ENCODE results near the gene PDHB.
A peak's percentile ranks its signal among the peaks of the same experiment; 100 is the strongest.
"Not testable (repeated sequence)": the region's sequence is repeated elsewhere in the genome, so short reads cannot be mapped to it uniquely, and the experiment has no call there.

PDHB gene

DNA sequence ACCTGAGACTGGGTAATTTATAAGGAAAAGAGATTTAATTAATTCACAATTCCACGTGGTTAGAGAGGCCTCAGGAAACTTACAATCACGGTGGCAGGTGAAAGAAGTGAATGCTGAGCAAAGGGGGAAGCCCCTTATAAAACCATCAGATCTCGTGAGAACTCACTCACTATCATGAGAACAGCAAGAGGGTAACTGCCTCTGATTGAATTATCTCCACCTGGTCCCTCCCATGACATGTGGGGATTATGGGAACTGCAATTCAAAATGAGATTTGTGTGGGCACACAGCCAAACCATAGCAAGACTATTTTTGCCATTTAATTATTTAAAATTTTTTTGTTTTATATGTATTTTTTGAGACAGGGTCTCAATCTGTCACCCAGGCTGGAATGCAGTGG, 31.2 kb upstream of the PDHB start:
- Histone ChIP-seq H3K4me1 (ENCODE audit: control insufficient read depth, insufficient read depth, low read length) (peaks cover 11% of the 10 kb centered on the region), H3K27me3 (ENCODE audit: control insufficient read depth, insufficient read depth, low read length) (no peaks in the 10 kb centered on the region), H3K36me3 (ENCODE audit: control insufficient read depth, insufficient read depth, low read length) (no peaks in the 10 kb centered on the region), H3K9me3 (ENCODE audit: control insufficient read depth, low read length) (no peaks in the 10 kb centered on the region), H3K9ac (ENCODE audit: low read length) (no peak overlapping the region), H3K4me3 (ENCODE audit: low read length) (no peak overlapping the region)

DNA sequence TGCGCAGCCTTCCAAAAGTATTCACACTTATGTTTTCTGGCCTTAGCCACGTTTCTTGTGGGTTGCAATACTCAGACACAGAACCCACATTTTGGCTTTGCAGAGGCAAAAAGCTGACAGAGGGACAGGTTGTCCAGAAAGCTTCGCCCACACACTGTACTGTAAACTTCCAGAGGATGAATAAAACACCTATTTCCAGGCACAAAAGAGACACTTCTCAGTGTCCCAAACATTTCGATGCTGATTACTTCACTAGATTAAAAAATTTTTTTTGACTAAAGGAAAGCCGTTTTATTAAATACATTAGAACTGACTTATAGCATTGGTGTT, 30.3 kb upstream of the PDHB start:
- H3K9ac ChIP-seq (ENCODE audit: low read length): no peak overlapping the region
- no peak overlapping the region for H3K4me3 ChIP-seq (ENCODE audit: low read length)
- H3K36me3 ChIP-seq (ENCODE audit: control insufficient read depth, insufficient read depth, low read length): no peaks in the 10 kb centered on the region
- no peaks in the 10 kb centered on the region for H3K9me3 ChIP-seq (ENCODE audit: control insufficient read depth, low read length)
- no peaks in the 10 kb centered on the region for H3K27me3 ChIP-seq (ENCODE audit: control insufficient read depth, insufficient read depth, low read length)
- peaks cover 11% of the 10 kb centered on the region for H3K4me1 ChIP-seq (ENCODE audit: control insufficient read depth, insufficient read depth, low read length)

DNA sequence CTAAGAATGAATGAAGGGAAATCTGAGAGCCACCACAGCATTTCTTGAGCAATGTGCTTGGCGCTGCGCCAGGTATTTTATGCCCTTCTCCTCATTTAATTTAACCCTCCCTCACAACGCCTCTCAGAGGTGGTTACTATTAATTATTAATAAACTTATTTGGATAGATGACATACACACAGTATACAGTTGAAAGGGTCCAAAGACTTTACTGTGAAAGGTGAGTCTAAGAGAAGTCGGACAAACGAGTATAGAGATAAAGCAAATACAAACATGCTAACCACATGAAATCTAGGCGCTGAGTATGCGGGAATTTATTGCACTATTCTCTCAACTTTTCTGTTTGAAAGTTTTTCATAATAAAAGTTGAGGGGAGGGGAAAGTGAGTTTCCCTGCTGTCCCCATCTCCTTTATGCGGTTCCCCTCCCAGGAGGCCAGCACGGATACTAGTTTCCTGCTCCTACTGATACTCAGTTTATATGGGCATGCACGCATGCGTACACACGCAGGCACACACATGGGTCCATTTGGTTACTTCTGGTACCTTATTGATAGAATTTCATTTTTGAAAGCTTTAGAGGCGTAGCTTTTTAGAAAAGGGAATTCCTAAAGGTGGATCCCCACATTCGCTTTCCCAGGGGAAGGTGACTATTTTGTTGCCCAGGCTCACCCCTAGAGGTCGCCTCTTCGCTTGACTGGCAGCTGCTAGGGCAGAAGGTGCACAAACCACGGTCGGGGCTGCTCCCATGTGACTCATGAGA, 29.7 kb upstream of the PDHB start:
- Histone ChIP-seq H3K36me3 (ENCODE audit: control insufficient read depth, insufficient read depth, low read length) (no peaks in the 10 kb centered on the region), H3K4me3 (ENCODE audit: low read length) (peak overlapping the region; percentile 37), H3K27me3 (ENCODE audit: control insufficient read depth, insufficient read depth, low read length) (no peaks in the 10 kb centered on the region), H3K4me1 (ENCODE audit: control insufficient read depth, insufficient read depth, low read length) (peaks cover 11% of the 10 kb centered on the region), H3K9ac (ENCODE audit: low read length) (peak overlapping the region; percentile 23), H3K9me3 (ENCODE audit: control insufficient read depth, low read length) (no peaks in the 10 kb centered on the region)

DNA sequence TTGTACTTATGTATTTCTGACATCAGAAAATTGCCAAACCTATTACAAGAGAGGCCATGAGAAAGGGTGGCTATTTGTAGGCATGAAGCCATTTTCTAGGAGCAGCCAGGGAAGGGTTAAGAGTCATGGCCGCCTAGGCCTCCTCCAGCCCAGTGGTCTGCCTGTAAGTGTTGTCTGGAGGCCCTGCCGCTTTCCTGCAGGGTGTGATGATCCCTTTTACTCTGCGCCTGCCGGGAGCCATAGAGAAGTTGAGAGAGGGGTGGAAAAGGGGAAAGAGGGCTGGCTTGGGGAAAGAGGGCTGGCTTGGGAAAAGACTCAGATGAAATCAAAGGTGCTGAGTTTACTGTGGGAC, 29.2 kb upstream of the PDHB start:
- no peak overlapping the region for H3K4me3 ChIP-seq (ENCODE audit: low read length)
- no peaks in the 10 kb centered on the region for H3K9me3 ChIP-seq (ENCODE audit: control insufficient read depth, low read length)
- H3K4me1 ChIP-seq (ENCODE audit: control insufficient read depth, insufficient read depth, low read length): peaks cover 11% of the 10 kb centered on the region
- H3K27me3 ChIP-seq (ENCODE audit: control insufficient read depth, insufficient read depth, low read length): no peaks in the 10 kb centered on the region
- H3K9ac ChIP-seq (ENCODE audit: low read length): peak overlapping the region; percentile 23
- H3K36me3 ChIP-seq (ENCODE audit: control insufficient read depth, insufficient read depth, low read length): no peaks in the 10 kb centered on the region

DNA sequence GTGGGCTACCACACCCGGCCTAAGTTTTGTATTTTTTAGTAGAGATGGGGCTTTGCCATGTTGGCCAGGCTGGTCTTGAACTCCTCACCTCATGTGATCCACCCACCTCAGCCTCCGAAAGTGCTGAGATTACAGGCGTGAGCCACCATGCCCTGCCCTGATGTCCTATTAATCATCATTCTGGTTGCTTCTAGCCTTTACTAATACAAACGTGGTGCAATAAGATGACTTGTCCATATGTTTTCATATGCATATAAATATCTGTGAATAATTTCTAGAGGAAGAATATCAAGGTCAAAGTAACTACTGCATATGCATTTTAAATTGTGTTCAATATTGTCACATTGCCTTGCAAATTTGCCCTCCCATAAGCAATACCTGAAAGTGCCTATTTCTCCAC, 25.5 kb upstream of the PDHB start:
- Histone ChIP-seq H3K9ac (ENCODE audit: low read length) (no peak overlapping the region), H3K9me3 (ENCODE audit: control insufficient read depth, low read length) (no peaks in the 10 kb centered on the region), H3K4me1 (ENCODE audit: control insufficient read depth, insufficient read depth, low read length) (peaks cover 11% of the 10 kb centered on the region), H3K4me3 (ENCODE audit: low read length) (no peak overlapping the region), H3K36me3 (ENCODE audit: control insufficient read depth, insufficient read depth, low read length) (no peaks in the 10 kb centered on the region), H3K27me3 (ENCODE audit: control insufficient read depth, insufficient read depth, low read length) (no peaks in the 10 kb centered on the region)

DNA sequence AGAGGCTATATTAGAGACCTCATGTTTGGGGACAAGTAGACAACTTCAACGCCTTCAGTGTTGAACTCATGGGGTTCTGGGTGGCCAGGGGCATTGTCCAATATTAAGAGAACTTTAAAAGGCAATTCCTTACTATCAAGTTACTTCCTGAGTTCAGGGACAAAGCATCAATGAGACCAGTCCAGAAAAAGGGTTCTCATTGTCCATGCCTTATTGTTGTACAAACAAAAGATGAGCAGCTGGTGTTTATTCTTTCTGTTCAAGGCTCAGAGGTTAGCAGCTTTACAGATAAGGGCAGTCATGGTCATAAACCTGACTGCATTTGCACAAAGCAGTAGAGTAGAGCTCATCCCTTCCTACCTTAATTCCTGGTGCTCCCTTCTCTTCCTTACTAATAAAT, 18.5 kb upstream of the PDHB start:
- Histone ChIP-seq H3K27me3 (ENCODE audit: control insufficient read depth, insufficient read depth, low read length) (no peaks in the 10 kb centered on the region), H3K9ac (ENCODE audit: low read length) (no peak overlapping the region), H3K9me3 (ENCODE audit: control insufficient read depth, low read length) (no peaks in the 10 kb centered on the region)

DNA sequence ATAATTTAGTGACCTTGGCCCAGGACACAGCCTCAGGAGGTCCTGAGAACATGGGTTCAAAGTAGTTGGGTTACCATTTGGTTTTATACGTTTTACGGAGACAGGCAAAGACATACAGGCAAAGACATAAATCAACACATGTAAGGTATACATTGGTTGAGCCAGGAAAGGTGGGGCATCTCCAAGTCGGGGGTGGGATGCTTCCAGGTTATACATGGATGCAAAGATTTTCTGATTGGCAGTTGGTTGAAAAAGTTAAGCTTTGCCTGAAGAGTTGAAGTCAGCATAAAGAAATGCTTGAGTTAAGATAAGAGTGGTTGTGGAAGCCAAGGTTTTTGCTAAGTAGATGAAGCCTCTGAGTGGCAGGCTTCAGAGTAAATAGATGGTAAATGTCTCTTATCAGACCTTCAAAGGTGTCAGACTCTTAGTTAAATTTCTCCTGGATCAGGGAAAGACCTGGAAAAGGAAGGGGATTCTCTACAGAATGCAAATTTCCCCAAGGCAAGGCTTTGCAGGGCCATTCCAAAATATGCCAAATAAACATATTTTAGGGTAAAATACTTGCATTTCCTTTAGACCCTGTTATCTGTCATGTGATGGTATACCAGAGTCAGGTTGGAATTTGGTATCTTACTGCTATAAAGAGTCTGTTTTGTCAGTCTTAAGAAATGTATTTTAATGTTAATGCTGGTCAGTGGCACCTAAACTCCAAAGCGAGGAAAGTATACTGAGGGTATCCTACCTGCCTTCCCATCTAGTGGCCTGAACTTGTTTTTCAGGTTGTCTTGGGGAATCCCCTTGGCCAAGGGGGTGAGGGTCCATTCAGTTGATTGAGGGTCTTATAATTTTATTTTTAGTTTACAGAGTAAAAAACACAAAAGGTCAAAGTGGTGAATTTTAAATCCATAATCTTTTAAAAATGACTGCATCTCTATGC, 8.2 kb upstream of the PDHB start:
- H3K27me3 ChIP-seq (ENCODE audit: control insufficient read depth, insufficient read depth, low read length): no peaks in the 10 kb centered on the region

More for the DNA sequence above, 18.5 kb upstream of the PDHB start:
- H3K4me1 ChIP-seq (ENCODE audit: control insufficient read depth, insufficient read depth, low read length): no peaks in the 10 kb centered on the region
- no peaks in the 10 kb centered on the region for H3K36me3 ChIP-seq (ENCODE audit: control insufficient read depth, insufficient read depth, low read length)
- no peak overlapping the region for H3K4me3 ChIP-seq (ENCODE audit: low read length)

DNA sequence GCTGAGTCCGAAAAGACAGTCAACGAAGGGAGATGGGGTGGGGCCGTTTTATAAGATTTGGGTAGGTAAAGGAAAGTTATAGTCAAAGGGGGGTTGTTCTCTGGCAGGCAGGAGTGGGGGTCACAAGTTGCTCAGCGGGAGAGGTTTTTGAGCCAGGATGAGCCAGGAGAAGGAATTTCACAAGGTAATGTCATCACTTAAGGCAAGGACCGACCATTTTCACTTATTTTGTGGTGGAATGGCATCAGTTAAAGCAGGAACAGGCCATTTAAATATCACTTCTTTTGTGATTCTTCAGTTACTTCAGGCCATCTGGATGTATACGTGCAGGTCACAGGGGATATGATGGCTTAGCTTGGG, 7.3 kb upstream of the PDHB start:
- not testable (repeated sequence) for H3K9ac ChIP-seq (ENCODE audit: low read length); H3K9me3 ChIP-seq (ENCODE audit: control insufficient read depth, low read length); H3K27me3 ChIP-seq (ENCODE audit: control insufficient read depth, insufficient read depth, low read length); H3K4me1 ChIP-seq (ENCODE audit: control insufficient read depth, insufficient read depth, low read length); H3K4me3 ChIP-seq (ENCODE audit: low read length); H3K36me3 ChIP-seq (ENCODE audit: control insufficient read depth, insufficient read depth, low read length)

More for the DNA sequence above, 8.2 kb upstream of the PDHB start:
- no peaks in the 10 kb centered on the region for H3K9me3 ChIP-seq (ENCODE audit: control insufficient read depth, low read length)
- H3K9ac ChIP-seq (ENCODE audit: low read length): no peak overlapping the region
- no peak overlapping the region for H3K4me3 ChIP-seq (ENCODE audit: low read length)
- H3K4me1 ChIP-seq (ENCODE audit: control insufficient read depth, insufficient read depth, low read length): no peaks in the 10 kb centered on the region
- H3K36me3 ChIP-seq (ENCODE audit: control insufficient read depth, insufficient read depth, low read length): no peaks in the 10 kb centered on the region

DNA sequence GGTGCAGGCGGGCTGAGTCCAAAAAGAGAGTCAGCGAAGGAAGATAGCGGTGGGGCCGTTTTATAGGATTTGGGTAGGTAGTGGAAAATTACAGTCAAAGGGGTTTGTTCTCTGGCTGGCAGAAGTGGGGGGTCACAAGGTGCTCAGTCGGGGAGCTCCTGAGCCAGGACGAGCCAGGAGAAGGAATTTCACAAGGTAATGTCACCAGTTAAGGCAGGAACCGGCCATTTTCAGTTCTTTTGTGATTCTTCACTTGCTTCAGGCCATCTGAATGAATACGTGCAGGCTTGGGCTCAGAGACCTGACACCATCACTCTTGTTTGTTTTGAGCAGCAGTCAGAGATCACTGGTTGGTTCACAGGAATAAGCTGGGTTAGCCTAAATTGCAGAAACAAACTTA, 3.6 kb upstream of the PDHB start:
- H3K9me3 ChIP-seq (ENCODE audit: control insufficient read depth, low read length); H3K4me3 ChIP-seq (ENCODE audit: low read length); H3K4me1 ChIP-seq (ENCODE audit: control insufficient read depth, insufficient read depth, low read length); H3K27me3 ChIP-seq (ENCODE audit: control insufficient read depth, insufficient read depth, low read length); H3K9ac ChIP-seq (ENCODE audit: low read length); H3K36me3 ChIP-seq (ENCODE audit: control insufficient read depth, insufficient read depth, low read length): not testable (repeated sequence)

DNA sequence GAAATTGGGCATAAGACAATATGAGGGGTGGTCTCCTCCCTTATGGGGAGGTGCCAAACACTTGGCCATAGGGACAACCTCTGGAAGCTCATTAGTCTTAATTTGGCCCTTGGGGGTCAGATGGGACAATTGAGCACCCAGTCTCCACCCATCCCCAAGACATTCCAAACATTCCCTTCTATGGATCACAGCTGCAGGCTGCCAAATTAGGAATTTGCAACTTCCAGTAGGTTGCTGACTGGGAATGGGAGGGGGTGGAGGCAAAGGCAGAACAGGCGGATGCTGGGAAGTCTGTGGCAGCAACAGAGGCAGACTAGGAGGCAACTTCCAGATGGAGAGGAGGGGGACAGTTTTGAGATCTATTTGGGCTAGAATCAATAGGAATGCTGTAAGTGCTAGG, 1.4 kb upstream of the PDHB start:
- H3K36me3 ChIP-seq (ENCODE audit: control insufficient read depth, insufficient read depth, low read length): peaks cover 3% of the 10 kb centered on the region
- no peaks in the 10 kb centered on the region for H3K9me3 ChIP-seq (ENCODE audit: control insufficient read depth, low read length)
- H3K9ac ChIP-seq (ENCODE audit: low read length): no peak overlapping the region
- H3K27me3 ChIP-seq (ENCODE audit: control insufficient read depth, insufficient read depth, low read length): no peaks in the 10 kb centered on the region
- peaks cover 9% of the 10 kb centered on the region for H3K4me1 ChIP-seq (ENCODE audit: control insufficient read depth, insufficient read depth, low read length)
- H3K4me3 ChIP-seq (ENCODE audit: low read length): no peak overlapping the region

DNA sequence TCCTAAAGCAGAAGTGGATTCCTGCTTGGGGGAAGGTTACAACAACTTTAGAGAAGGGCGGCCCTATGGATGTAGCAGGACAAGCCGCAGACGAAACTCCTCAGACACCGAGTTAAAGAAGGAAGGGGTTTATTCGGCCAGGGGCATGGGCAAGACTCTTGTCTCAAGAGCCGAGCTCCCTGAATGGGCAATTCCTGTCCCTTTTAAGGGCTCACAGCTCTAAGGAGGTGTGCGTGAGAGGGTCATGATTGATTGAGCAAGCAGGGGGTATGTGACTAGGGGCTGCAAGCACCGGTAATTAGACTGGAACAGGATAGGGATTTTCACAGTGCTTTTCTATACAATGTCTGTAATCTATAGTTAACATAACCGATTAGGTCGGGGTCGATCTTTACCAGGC, 879 bp upstream of the PDHB start:
- Histone ChIP-seq H3K27me3 (ENCODE audit: control insufficient read depth, insufficient read depth, low read length) (no peaks in the 10 kb centered on the region), H3K36me3 (ENCODE audit: control insufficient read depth, insufficient read depth, low read length) (peaks cover 3% of the 10 kb centered on the region), H3K9ac (ENCODE audit: low read length) (no peak overlapping the region), H3K4me1 (ENCODE audit: control insufficient read depth, insufficient read depth, low read length) (peaks cover 9% of the 10 kb centered on the region), H3K9me3 (ENCODE audit: control insufficient read depth, low read length) (no peaks in the 10 kb centered on the region), H3K4me3 (ENCODE audit: low read length) (no peak overlapping the region)

DNA sequence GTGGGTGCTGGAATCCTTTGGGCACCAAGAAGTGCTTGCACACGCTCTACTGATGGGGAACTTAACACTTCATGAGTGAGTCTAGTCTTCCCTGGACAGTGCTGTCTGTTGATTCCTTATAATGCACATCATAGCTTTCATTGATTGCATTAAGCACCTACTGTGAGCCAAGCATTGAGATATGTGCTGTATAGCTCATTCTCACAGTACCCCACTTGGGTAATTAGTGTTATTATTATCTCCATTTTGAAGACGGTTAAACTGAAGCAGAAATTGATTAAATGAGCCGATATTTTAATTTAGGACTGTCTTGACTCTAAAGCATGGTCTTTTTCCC, 504 bp upstream of the PDHB start:
- H3K27me3 ChIP-seq (ENCODE audit: control insufficient read depth, insufficient read depth, low read length): no peaks in the 10 kb centered on the region
- peaks cover 9% of the 10 kb centered on the region for H3K4me1 ChIP-seq (ENCODE audit: control insufficient read depth, insufficient read depth, low read length)
- no peak overlapping the region for H3K9ac ChIP-seq (ENCODE audit: low read length)
- no peak overlapping the region for H3K4me3 ChIP-seq (ENCODE audit: low read length)
- H3K9me3 ChIP-seq (ENCODE audit: control insufficient read depth, low read length): no peaks in the 10 kb centered on the region
- H3K36me3 ChIP-seq (ENCODE audit: control insufficient read depth, insufficient read depth, low read length): peaks cover 3% of the 10 kb centered on the region
